HEK293 (cell line): ENCODE results near the gene MARCHF9.

ENCODE experiments used
- AEBP2 ChIP-seq: fragments of 450-650 bp; formaldehyde crosslinking; IDR thresholded peaks from 2 replicates; pipeline ENCODE4 v1.5.1; 2016; ENCODE audit warnings: missing biosample characterization, missing genetic modification characterization, borderline replicate concordance
- GLIS1 ChIP-seq: fragments of 450-650 bp; formaldehyde crosslinking; IDR thresholded peaks from 2 replicates; pipeline ENCODE4 v1.5.1; 2016; ENCODE audit warnings: missing biosample characterization, missing genetic modification characterization
- KLF9 ChIP-seq: fragments of 450-650 bp; formaldehyde crosslinking; IDR thresholded peaks from 2 replicates; pipeline ENCODE4 v1.5.1; 2016; ENCODE audit warnings: missing biosample characterization, missing genetic modification characterization, low read depth
- PRDM6 ChIP-seq: fragments of 450-650 bp; formaldehyde crosslinking; IDR thresholded peaks from 2 replicates; pipeline ENCODE4 v1.5.1; 2017; ENCODE audit warnings: missing biosample characterization, missing genetic modification characterization
- REST ChIP-seq: fragments of 450-650 bp; formaldehyde crosslinking; IDR thresholded peaks from 2 replicates; pipeline ENCODE4 v1.5.1; 2016; ENCODE audit warnings: missing biosample characterization, missing genetic modification characterization
- SCRT1 ChIP-seq: fragments of 450-650 bp; formaldehyde crosslinking; IDR thresholded peaks from 2 replicates; pipeline ENCODE4 v1.5.1; 2016; ENCODE audit warnings: missing biosample characterization, missing genetic modification characterization, borderline replicate concordance
- TRIM28 ChIP-seq: IDR thresholded peaks from 2 replicates; pipeline ENCODE4 v1.6.1; 2011; ENCODE audit warnings: low read length, control low read depth, borderline replicate concordance
- ZBTB10 ChIP-seq: fragments of 450-650 bp; formaldehyde crosslinking; IDR thresholded peaks from 2 replicates; pipeline ENCODE4 v1.5.1; 2016; ENCODE audit warnings: missing biosample characterization, missing genetic modification characterization
- ZEB2 ChIP-seq: fragments of 450-650 bp; formaldehyde crosslinking; IDR thresholded peaks from 2 replicates; pipeline ENCODE4 v1.5.1; 2016; ENCODE audit warnings: missing biosample characterization, missing genetic modification characterization
- ZFP69B ChIP-seq: fragments of 450-650 bp; formaldehyde crosslinking; IDR thresholded peaks from 2 replicates; pipeline ENCODE4 v1.5.1; 2016; ENCODE audit warnings: missing biosample characterization, missing genetic modification characterization
- ZNF10 ChIP-seq: fragments of 450-650 bp; formaldehyde crosslinking; IDR thresholded peaks from 2 replicates; pipeline ENCODE4 v1.5.1; 2017; ENCODE audit warnings: missing biosample characterization, missing genetic modification characterization
- ZNF133 ChIP-seq: fragments of 450-650 bp; formaldehyde crosslinking; IDR thresholded peaks from 2 replicates; pipeline ENCODE4 v1.5.1; 2016; ENCODE audit warnings: missing biosample characterization, missing genetic modification characterization
- ZNF157 ChIP-seq: fragments of 450-650 bp; formaldehyde crosslinking; IDR thresholded peaks from 2 replicates; pipeline ENCODE4 v1.5.1; 2016; ENCODE audit warnings: missing biosample characterization, missing genetic modification characterization
- ZNF292 ChIP-seq: fragments of 450-650 bp; formaldehyde crosslinking; IDR thresholded peaks from 2 replicates; pipeline ENCODE4 v1.5.1; 2016; ENCODE audit warnings: low read depth, missing biosample characterization, missing genetic modification characterization, borderline replicate concordance
- ZNF324 ChIP-seq: fragments of 450-650 bp; formaldehyde crosslinking; IDR thresholded peaks from 2 replicates; pipeline ENCODE4 v1.5.1; 2016; ENCODE audit warnings: missing biosample characterization, missing genetic modification characterization
- ZNF350 ChIP-seq: fragments of 450-650 bp; formaldehyde crosslinking; IDR thresholded peaks from 2 replicates; pipeline ENCODE4 v1.5.0; 2017; ENCODE audit warnings: missing biosample characterization, mild to moderate bottlenecking, missing genetic modification characterization
- ZNF37A ChIP-seq: fragments of 450-650 bp; IDR thresholded peaks from 2 replicates; pipeline ENCODE4 v1.5.1; 2018; ENCODE audit warnings: missing biosample characterization, missing genetic modification characterization
- ZNF473 ChIP-seq: fragments of 450-650 bp; formaldehyde crosslinking; IDR thresholded peaks from 2 replicates; pipeline ENCODE4 v1.5.1; 2017; ENCODE audit warnings: missing biosample characterization, missing genetic modification characterization
- ZNF513 ChIP-seq: fragments of 450-650 bp; IDR thresholded peaks from 2 replicates; pipeline ENCODE4 v1.5.1; 2018; ENCODE audit warnings: missing biosample characterization, missing genetic modification characterization
- ZNF544 ChIP-seq: fragments of 450-650 bp; formaldehyde crosslinking; IDR thresholded peaks from 2 replicates; pipeline ENCODE4 v1.5.0; 2017; ENCODE audit warnings: missing biosample characterization, missing genetic modification characterization
- ZNF560 ChIP-seq: fragments of 450-650 bp; formaldehyde crosslinking; IDR thresholded peaks from 2 replicates; pipeline ENCODE4 v1.5.1; 2017; ENCODE audit warnings: missing biosample characterization, missing genetic modification characterization, borderline replicate concordance
- ZNF596 ChIP-seq: fragments of 450-650 bp; IDR thresholded peaks from 2 replicates; pipeline ENCODE4 v1.5.0; 2018; ENCODE audit warnings: missing biosample characterization, mild to moderate bottlenecking, missing genetic modification characterization, moderate library complexity
- ZNF76 ChIP-seq: fragments of 450-650 bp; formaldehyde crosslinking; IDR thresholded peaks from 2 replicates; pipeline ENCODE4; 2016; ENCODE audit warnings: low read depth, missing biosample characterization, missing genetic modification characterization, borderline replicate concordance
- ZSCAN16 ChIP-seq: fragments of 450-650 bp; formaldehyde crosslinking; IDR thresholded peaks from 2 replicates; pipeline ENCODE4 v1.5.1; 2016; ENCODE audit warnings: missing biosample characterization, missing genetic modification characterization
- ZSCAN30 ChIP-seq: fragments of 450-650 bp; IDR thresholded peaks from 2 replicates; pipeline ENCODE4 v1.5.1; 2018; ENCODE audit warnings: missing biosample characterization, mild to moderate bottlenecking, missing genetic modification characterization, moderate library complexity
- ZSCAN5A ChIP-seq: fragments of 450-650 bp; formaldehyde crosslinking; IDR thresholded peaks from 2 replicates; pipeline ENCODE4 v1.5.1; 2016; ENCODE audit warnings: missing biosample characterization, missing genetic modification characterization
- ZXDB ChIP-seq: fragments of 450-650 bp; formaldehyde crosslinking; IDR thresholded peaks from 2 replicates; pipeline ENCODE4 v1.5.1; 2016; ENCODE audit warnings: missing biosample characterization, missing genetic modification characterization

MARCHF9 gene

GRCh38 chr12:57744194-57744776, 10.6 kb upstream of the MARCHF9 start (continued):
- TF ChIP-seq ZNF473 (no peak), ZSCAN16 (no peak), REST (tag by site-specific recombination) (no peak), ZNF76 (tag by site-specific recombination) (peak; percentile 54; the same call in 1 of the 2 replicates), ZSCAN5A (tag by site-specific recombination) (no peak), ZXDB (no peak; the same call in 1 of the 2 replicates), GLIS1 (tag by site-specific recombination) (no peak), ZNF513 (tag by site-specific recombination) (no peak), TRIM28 (no peak), ZNF292 (tag by site-specific recombination) (peak; percentile 27; the same call in 1 of the 2 replicates), ZEB2 (tag by site-specific recombination) (no peak), ZBTB10 (peak; percentile 53; the same call in 1 of the 2 replicates), ZNF157 (tag by site-specific recombination) (no peak), KLF9 (tag by site-specific recombination) (peak; percentile 66; the same call in 1 of the 2 replicates), ZNF10 (tag by site-specific recombination) (0 out of 2 replicates have a peak, but pooled peaks have one; percentile 27), SCRT1 (tag by site-specific recombination) (no peak), ZNF544 (tag by site-specific recombination) (no peak), ZSCAN30 (0 out of 2 replicates have a peak, but pooled peaks have one; percentile 25), ZFP69B (tag by site-specific recombination) (peak; percentile 69), ZNF324 (tag by site-specific recombination) (0 out of 2 replicates have a peak, but pooled peaks have one; percentile 75), ZNF560 (tag by site-specific recombination) (no peak), PRDM6 (tag by site-specific recombination) (no peak), ZNF596 (tag by site-specific recombination) (no peak), AEBP2 (tag by site-specific recombination) (no peak), ZNF350 (tag by site-specific recombination) (no peak), ZNF37A (tag by site-specific recombination) (no peak), ZNF133 (no peak)
